Mesenteric fat pad (tissue), 1 donor: ENCODE data around the gene FRAS1. TPM values are rescaled to one million over a fixed set of nuclear protein-coding genes. Genes with fewer than 3 reads are reported as not detected.
"Not testable (repeated sequence)": the region's sequence is repeated elsewhere in the genome, so short reads cannot be mapped to it uniquely, and the experiment has no call there.

Source experiments
- DNase-seq: peaks from one replicate; pipeline ENCODE4 v3.0.0-alpha.2; 2020; ENCODE audit warnings: low spot score
- total RNA-seq: library from RNA; stranded (reverse); fragmentation: NEBNext Ultra II Directional; extraction: Animal tissue kit (Norgen Biotek cat#: 25700); gene quantifications from one replicate; pipeline ENCODE4 v1.2.1, GENCODE V29; 2021
- donor health status: DM: yes; HTN: yes; CAD: no.

FRAS1 gene
- total RNA-seq, 1 donor from 2014 or later, result 4.3 TPM

DNA sequence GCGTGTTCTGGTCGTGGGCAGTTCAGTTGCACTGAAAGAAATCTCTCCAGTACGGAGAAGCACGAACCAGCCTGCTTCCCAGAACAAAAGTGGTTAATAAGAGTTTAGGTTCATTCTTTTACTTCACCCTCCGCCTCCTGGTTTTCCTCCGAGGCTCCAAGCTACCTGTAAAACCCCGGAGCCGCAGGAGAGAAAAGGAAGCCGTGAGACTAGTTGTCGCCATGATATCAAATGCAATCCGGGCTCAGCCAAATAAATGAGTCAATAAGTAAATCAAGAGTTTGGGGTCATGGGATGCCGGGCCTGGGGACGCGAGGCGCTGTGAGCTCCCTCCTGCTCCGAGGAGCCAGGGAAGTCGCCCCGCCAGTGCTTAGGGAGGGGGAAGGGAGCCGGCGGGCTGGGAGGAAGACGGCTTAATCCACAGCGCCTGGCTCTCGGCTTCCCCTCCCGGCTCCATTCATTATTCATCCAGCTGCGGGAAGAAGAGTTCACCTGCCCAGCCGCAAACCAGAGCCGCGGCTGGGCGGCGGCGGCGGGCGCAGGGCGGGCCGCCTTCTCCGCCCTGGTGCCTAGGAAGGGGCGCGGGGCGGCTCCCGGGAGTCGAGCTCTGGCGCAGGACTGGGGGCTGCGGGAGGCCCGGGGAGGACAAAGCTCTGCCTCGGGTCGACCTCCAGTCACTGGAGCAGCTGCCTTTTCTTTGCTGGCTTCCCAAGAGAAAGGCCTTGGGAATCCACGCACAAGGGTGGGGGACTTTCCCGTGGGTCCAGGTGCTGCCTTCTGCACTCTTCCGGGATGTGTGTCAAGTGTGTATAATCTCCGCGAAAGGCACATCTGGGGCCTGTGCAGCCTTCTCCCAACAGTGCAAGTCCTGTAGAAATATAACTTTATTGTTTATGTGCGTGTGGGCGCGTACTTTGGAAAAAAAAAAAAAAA is 1.7 kb downstream of the FRAS1 start:
- DNase-seq, result no peak

DNA sequence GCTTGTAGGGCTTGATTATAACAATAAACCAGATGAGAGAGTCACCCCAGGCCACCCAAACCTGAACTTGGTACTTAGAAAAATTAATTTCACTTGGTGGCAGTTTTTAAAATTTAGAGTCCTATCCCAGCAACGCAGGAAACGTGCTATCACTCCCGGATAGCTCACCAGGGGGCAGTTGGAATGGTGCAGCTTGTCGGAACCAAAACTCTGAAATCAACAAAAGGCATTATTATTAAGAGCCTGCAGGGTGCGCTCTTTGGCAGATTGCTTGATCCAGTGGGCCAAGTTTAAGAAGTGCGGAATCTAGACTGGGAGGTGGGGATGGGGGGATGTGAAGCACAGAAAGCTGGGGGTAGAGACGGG is 2.4 kb downstream of the FRAS1 start:
- DNase-seq, result no peak

DNA sequence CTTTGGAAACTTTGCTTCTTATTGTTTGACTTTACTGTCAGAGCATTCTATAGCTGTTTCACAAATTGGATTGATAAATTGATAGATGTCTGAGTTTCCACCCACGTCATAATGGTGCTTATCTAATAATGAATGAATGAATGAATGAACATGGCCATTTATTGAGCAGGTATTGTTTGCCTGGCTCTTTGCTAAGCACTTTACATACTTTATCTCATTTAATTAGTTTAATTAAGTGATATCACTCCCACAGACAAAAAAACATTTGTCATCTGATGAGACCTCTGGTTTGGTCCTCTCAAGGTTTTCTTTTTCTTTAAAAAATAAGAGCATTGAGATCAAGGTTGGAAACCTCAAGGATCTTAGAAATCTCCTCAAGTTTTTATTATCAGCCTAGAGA is 2.8 kb downstream of the FRAS1 start:
- no peak for DNase-seq

GRCh38 chr4:78061939-78062570 is 4.9 kb downstream of the FRAS1 start:
- no peak for DNase-seq

- no peak for DNase-seq
Measured at GRCh38 chr4:78065508-78066192, 8.5 kb downstream of the FRAS1 start.

GRCh38 chr4:78068481-78068880 is 11.4 kb downstream of the FRAS1 start:
- DNase-seq, result no peak

DNA sequence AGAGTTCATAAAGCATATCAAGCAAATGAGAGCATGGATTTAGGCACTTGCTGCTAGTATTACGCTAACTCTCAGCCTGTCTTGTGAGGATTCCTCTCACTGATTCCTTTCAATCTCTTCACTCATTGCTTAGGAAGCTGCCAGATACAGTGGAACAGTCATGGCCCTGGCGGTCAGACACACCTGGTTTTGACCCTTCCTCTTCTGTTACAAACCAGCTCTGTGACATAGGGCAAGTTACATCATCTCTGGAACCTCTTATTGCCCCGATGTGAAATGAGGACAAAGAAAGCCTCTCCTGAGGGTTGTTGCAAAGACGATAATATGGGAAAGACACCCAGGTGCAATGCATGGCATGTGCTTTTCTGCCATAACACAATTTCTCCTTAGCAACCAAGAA is 12.2 kb downstream of the FRAS1 start:
- DNase-seq, result no peak

GRCh38 chr4:78069859-78070258 is 12.7 kb downstream of the FRAS1 start:
- DNase-seq, result no peak

DNA sequence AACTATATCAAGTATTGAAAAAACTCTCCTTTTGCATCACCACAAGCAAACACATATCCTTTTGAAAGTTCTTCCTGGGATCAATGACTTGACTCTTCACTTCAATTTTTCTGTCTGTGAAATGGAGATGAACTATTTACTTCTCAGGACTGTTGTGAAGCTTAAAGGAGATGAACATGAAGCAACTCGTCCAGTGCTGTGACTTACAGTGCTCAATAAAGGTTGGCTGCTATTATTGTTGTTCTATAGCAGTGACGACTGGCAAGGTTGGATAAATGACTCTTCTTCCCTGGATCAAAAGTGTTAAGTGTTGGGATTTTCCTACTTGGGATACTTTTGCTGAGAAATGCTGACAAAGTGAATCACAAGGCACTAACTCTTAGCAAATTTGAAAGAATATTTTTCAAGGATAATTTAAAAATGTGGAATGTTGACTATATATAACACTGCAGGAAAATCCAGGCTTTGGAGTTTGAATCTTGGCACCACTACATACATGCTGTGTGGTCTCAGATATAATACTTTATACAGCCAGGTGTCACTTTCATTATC is 13.7 kb downstream of the FRAS1 start:
- no peak for DNase-seq

GRCh38 chr4:78074759-78075158 is 17.6 kb downstream of the FRAS1 start:
- DNase-seq, result no peak

DNA sequence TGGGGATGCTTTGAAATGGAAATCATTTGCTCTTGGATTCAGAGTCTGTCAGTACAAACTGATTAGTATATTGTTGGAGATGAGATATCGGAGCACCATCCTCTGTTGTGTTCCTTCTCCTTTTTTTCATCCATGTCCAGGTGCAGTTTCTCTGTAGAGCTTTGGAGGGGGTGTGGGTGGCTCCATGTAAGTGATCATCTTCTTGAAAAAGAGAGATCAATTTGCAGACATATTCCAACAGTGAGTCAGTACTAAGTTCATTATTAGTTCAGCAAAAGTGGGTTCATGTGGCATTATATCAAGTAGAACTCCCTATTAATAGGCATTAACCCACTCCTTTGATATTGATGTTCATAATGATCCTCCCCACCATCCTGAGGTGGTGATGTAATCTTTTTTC is 18.9 kb downstream of the FRAS1 start:
- no peak for DNase-seq

- no peak for DNase-seq
Measured at GRCh38 chr4:78078101-78078500, 21.0 kb downstream of the FRAS1 start.

GRCh38 chr4:78079726-78080430 is 22.8 kb downstream of the FRAS1 start:
- DNase-seq, result no peak

DNA sequence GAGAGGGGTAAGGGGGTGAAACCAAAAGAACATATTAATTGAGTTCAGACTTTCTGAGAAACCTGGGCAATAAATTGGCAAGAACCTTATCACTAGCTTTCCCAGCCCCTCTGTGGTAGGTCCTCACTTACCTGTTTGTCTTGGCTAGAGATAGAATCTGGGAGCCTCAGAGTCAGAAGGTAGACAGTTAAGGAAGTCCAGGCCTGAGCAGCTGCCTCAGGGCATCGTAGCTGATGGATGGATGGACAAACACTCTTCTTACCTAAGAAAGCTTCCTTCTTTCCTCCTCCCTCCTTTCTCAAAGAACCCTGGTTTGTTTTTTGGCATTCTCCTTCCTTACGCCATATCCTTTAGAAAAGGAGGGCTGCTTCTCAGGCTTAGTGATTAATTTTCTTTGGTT is 24.4 kb downstream of the FRAS1 start:
- DNase-seq, result no peak

DNA sequence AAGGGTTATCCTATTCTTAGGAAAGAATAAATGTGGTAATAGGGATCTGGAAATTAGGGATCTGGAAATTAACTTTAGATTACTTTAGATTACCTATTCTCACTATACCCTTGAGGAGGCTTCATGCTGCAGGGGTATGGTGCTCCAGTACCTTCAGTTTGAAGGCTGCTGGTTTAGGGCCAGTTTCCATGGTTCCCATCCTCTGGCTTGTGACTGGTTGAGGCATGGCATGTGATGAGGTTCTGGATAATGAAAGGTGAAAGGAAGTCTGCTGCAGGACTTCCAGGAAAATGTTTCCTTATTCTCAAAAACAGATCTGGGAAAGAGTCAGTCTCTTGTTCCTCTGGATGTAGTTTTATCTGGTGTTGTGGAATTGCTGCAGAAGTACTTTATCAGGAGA is 25.9 kb downstream of the FRAS1 start:
- DNase-seq, result no peak

- no peak for DNase-seq
Measured at GRCh38 chr4:78091534-78091933, 34.4 kb downstream of the FRAS1 start.

DNA sequence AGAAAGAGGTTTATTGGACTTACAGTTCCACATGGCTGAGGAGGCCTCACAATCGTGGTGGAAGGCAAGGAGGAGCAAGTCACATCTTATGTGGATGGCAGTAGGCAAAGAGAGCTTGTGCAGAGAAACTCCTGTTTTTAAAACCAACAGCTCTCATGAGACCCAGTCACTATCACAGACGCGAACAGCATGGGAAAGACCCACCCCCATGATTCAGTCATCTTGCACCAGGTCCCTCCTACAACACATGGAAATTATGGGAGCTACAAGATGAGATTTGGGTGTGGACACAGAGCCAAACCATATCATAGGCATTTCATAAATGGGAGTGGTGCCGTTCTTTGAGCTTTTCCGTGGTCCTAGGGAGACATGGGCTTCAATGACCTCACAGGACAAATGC is 35.2 kb downstream of the FRAS1 start:
- DNase-seq, result not testable (repeated sequence)

GRCh38 chr4:78092850-78093249 is 35.7 kb downstream of the FRAS1 start:
- DNase-seq, result no peak

DNA sequence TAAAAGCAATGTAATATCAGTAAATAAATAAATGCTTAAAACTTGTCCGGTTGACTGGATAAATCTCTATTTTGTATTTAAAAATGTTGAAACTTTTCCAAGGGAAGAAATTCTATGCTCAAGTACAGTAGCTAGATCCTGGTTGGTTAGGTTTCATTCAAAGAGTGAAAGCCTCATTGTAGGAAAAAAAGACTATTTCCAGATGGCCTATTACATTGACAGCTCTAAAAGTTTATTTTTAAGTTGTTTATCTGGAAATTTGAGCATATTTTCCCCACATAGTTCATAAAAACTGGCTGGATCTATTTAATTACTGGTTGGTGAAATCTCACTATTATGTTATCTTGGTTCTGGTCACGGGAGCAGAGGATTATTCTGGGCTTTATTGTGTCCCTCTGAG is 38.0 kb downstream of the FRAS1 start:
- DNase-seq, result no peak

DNA sequence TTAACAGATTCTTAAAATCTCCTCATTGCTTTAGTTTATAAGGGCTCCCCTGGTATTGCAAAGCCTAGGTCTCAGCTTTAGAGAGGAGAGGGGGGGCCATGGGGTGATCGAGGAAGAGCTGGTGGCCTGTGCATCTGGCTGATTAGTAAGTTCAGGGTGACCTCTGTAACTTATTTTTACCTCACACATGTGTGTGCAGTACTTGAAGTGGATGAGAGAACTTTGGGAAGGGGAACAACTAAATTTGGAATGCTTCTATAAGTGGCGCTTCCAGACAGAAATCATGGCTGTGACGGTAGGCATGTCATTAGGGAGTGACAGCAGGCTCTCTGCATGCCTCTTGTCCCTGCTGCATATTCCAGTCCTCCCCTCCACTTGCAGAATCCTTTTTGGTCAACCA is 41.9 kb downstream of the FRAS1 start:
- DNase-seq, result no peak

GRCh38 chr4:78100060-78100459 is 42.9 kb downstream of the FRAS1 start:
- no peak for DNase-seq
